Thyroid gland (tissue), 4 donors: Measurements from ENCODE around the gene STK38L.
A peak's percentile ranks its signal among the peaks of the same experiment; 100 is the strongest.

Experiments used
- CTCF ChIP-seq, 6 experiments: fragments of 200-600 bp in 3 of 6; fragments of 450-650 bp in 3 of 6; sonication (generic) in 3 of 6; IDR thresholded peaks; one replicate each; pipeline ENCODE4 v1.5.1; 2016 to 2019; ENCODE audit warnings: antibody characterized with exemption in 6 of 6, mild to moderate bottlenecking in 2 of 6, inconsistent platforms in 1 of 6, moderate library complexity in 1 of 6
- POLR2A ChIP-seq, 2 donors: fragments of 450-650 bp; IDR thresholded peaks; one replicate each; pipeline ENCODE4 v1.6.1; 2017; ENCODE audit warnings: antibody characterized with exemption in 2 of 2, mild to moderate bottlenecking in 2 of 2, moderate library complexity in 1 of 2

DNA sequence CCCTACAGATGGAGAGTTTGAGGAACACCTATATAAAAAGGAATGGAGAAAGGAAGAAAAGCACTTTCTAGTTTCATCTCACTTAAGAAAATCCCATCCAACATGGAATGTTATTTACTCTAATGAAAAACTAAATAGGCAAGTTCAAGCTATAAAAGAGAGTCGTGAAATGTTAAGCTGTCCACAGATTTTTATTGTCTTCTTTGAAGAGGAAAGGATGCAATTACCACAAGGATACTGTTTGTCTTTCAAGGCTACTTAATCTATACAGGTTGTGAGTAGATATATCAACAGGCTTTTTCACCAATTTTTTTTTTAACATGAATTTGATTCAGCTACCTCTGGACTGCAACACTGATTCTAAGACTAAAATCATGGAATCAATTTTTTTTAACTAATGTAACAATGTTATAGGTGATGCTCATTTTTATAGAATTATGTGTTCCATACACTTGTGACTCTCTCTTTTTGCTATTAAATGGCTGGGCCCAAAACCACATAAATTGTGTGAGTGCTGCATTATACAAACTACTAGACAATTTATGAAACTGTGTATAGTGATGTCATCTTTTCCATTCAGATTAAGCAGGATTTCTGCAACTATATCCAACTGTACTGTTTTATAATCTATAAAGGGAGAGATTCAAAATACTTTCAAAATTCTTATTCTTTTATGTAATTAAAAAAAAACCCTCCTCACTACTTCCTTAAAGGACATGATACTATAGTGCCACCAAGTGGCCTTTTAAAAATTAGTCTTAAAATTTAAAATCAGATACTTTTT, 61.8 kb downstream of the STK38L start:
- peak; percentile 4 to 70 (median 37) for TF ChIP-seq CTCF (IDR thresholded peaks at IDR 0.05)
- TF ChIP-seq POLR2A (IDR thresholded peaks at IDR 0.05): no peak
